Measurements from ENCODE around the gene APC2.

GRCh38 chr19:1461862-1462261 lies 11.9 kb downstream of the APC2 start:
- TF ChIP-seq, protein P1, sequence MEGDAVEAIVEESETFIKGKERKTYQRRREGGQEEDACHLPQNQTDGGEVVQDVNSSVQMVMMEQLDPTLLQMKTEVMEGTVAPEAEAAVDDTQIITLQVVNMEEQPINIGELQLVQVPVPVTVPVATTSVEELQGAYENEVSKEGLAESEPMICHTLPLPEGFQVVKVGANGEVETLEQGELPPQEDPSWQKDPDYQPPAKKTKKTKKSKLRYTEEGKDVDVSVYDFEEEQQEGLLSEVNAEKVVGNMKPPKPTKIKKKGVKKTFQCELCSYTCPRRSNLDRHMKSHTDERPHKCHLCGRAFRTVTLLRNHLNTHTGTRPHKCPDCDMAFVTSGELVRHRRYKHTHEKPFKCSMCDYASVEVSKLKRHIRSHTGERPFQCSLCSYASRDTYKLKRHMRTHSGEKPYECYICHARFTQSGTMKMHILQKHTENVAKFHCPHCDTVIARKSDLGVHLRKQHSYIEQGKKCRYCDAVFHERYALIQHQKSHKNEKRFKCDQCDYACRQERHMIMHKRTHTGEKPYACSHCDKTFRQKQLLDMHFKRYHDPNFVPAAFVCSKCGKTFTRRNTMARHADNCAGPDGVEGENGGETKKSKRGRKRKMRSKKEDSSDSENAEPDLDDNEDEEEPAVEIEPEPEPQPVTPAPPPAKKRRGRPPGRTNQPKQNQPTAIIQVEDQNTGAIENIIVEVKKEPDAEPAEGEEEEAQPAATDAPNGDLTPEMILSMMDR (IDR thresholded peaks at IDR 0.05): no peak
- no peak for TF ChIP-seq POLR2A (IDR thresholded peaks at IDR 0.05)

Data from lower leg skin (tissue), 3 donors.